NCI-H1930 (cell line): ENCODE measurements around the gene TTLL11.

Source experiments
- DNase-seq, 2 experiments: peaks; one replicate each; lab custom pipeline; 2025; lab: John Stamatoyannopoulos, UW

TTLL11 gene

GRCh38 chr9:122109035-122109813, 16.1 kb upstream of the TTLL11 start:
- no peak for DNase-seq

DNA sequence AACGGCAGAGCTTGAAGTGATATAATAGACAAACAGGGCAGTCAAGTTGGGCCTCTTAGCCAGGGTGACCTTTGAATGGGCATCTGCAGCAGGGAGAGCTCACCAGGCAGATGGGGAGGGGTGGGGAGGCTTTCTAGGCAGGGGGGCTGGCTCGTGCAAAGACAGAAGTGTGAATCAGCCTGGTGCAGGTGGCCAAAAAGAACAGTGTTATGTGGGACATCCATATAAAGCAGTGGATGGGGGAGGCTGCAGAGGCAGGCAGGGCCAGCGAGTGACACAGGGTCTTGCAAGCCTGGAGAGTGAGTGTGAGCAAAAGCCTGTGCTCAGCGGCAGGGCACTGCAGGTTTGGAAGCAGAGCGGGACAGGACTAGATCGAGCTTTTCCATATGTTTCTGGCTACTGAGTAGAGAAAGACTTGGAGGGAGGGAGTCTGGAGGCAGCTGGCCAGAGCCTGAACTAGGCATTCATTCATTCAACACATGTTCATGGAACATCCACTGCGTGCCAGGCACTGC, 14.2 kb upstream of the TTLL11 start:
- DNase-seq, result no peak

- DNase-seq, result no peak
Measured at GRCh38 chr9:122106576-122106975, 13.5 kb upstream of the TTLL11 start.

- DNase-seq, result no peak
Measured at GRCh38 chr9:122103985-122104384, 10.9 kb upstream of the TTLL11 start.

DNA sequence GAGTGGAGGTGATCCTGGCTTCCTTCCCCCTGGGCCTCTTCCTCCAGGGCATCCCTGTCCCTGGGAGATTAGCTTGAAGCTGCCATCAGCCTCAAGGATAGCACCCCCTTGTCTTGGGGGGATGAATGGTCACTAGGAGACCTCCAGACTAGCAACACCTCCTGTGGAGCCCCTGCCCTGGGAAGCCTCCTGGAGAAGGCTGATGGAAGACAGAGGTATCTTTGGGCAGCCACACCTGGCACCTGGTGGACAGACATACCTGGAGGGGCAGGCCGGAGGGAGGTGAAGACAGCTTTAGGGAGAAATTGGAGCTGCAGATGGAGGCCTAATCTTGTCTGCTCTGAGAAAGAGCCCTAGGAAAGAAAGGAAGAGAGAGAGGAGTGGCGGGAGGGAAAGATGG, 9.0 kb upstream of the TTLL11 start:
- DNase-seq, result no peak

DNA sequence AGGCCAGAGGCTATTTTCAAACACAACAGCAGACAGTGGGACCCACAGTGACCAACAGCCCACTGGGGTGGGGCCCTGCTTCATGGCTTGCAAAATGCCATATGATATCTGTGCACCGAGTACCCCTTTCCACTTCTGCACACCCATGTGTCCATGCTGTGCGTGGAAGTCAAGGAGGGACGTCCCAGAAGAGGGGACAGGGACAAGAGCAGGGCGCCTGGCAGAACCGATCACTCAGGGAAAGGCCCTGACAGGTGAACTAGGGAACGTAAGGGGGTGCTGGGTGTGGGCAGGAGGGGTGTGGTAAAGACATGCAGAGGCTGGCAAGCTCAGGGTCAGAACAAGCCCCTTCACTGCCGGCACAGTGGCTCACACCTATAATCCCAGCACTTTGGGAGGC, 7.6 kb upstream of the TTLL11 start:
- DNase-seq, result no peak

DNA sequence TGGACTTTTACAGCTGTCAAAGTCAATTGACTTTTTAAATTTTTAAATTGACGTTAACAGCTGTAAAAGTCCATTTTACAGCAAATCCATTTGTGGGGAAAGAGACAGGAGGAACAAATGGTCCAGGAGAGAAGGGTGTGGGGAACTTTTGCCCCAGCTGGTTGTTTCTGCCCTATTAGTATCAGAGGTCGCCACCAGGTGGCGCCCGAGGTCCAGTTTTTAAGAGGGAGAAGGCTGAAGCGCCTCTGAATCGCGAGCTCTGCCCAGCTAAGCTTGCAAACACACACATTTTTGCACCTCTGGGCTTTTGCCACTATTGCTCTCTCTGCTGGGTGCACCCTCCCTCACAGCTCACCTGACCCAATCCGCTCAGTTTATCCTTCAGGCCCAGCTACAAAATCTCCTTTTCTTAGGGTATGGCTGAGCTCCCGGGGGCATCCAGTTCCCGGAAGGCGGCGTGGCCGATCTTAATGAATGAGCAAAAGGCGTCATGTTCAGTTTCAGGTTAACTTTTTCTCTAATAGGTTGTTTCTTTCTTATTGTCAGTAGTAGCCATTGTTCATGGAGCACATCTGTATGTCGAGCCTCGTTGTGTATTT, 6.3 kb upstream of the TTLL11 start:
- peak; percentile 24 to 75 for DNase-seq

- DNase-seq, result peak in 1 of 2 experiments; percentile 10
Measured at GRCh38 chr9:122097679-122098315, 4.7 kb upstream of the TTLL11 start.

DNA sequence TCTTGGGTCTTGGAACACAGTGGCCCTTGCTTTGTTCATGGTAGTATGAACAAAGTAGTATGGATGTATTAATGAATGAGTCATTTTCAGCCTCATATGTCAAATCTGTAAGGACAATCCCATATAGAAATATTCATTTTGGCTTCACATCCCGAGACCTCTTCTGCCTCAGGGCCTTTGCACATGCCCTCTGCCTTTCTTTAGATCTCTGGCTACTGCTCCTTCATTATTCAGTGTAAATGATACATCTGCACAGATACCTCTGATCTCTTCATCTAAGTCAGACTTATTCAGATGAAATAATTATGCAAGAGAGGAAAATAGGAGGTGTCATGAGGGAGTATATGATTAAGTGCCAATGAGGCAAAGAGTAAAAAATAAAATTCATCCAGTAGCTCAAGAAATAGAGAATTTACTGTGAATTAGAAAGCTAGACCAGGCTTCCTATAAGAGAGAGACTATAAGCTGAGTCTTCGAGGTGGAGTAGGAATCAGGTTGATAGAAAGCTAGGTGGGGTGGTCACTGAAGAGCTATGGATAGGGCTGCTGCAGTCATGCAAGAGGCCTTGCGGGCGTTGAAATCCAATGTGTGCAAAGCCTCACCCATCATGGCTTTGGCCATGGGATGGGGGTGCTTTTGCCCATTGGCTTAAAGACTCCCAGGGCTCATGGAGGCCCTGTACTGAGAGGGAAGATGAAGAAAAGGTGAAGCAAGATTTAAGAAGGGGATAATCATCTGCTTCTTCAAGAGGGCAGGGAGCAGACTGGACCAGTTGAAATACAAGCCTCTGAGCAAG, 3.7 kb upstream of the TTLL11 start:
- no peak for DNase-seq

DNA sequence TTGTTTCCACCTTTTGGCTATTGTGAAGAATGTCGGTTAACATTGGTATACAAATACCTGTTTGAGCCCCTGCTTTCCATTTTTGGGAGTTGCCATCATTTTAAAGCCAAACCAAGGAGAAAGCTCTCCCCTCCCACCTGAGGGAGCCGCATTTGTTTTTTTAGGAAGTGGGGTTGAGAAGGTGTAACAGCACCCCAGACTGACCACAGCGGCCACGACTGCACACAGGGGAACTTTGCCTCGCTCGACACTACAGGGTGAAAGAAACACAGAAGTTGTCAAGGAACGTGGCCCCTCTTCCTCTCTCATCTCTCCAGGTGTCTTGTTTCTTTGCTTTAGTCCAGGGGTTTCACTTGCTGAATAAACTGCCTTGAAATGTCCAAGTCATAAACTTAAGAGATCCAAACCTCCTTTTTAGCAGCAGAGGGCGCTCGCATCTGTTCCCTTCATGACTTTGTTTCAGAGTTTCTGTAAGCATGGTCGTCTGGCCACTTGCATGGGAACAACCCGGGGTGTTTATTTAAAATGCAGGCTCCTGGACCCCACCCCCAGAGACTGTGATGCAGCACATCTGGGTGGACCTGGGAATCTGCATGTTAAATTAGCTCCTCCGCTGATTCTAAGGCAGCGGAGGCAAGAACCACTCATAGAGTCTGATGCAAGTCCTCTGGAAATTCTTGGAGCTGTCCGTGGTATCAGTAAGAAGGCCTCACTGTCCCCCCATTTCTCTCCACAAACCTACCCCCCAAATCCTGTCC, 2.1 kb upstream of the TTLL11 start:
- peak; percentile 26 to 48 for DNase-seq

DNA sequence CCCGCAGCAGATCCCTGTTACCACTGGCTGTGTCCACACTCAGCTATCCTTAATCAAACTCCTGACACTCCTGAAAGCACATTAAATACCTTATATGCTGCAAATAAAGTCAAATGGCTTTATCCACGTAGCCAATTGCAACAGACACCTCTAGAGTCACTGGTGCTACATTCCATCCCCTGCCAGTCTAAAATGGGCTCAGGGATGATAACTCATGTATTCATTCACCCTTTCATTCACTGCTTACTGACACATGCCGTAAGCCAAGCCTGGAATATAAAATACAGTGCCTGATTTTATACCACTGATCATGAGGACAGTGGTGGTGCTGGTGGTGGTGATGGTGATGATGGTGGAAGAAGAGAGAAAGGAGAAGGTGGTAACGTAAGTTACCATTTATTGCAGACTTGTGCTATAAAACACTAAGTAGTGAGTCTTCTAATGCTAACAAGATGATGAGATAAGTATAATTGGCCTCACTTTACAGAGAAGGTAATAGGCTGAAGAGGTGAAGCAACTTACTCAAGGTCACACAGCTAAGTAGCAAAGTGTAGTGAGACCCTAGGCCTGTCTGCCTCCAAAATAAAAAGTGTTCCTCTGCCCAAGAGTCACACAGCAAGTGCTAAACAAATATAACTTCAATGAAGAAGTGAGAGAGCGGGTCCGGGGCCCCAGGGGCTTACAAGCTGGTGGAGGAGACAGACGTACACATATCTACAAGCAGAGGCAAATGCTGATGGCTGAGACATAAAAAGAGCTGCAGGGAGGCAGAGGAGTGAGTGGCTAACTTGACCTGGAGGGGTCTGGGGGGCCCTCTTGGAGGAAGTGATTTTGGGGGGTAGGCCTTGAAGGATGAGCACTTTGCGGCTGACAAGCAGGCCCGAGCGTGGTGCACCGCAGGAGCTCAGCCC, 1.2 kb downstream of the TTLL11 start:
- DNase-seq, result no peak

DNA sequence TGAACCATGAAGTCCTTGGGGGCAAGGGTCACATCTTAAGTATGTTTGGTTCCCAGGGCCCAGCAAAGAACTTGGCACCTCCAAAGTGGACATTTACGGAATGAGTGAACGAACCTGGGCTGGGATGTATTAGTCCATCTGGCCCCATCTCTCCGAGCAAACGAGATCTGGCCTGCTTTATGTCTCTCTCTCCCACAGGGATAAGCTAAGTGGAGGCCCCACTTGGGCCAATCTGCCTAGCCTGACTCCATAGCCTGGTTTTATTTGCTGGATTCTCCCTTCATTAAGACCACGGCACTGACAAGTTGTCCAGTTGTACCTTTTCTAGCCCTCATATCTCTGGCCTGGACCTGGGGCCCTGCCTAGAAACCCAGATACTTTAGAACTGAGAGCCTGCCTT, 2.1 kb downstream of the TTLL11 start:
- DNase-seq, result no peak

GRCh38 chr9:122090287-122090883, 2.7 kb downstream of the TTLL11 start:
- no peak for DNase-seq

GRCh38 chr9:122088880-122089706, 4.0 kb downstream of the TTLL11 start:
- no peak for DNase-seq

- DNase-seq, result no peak
Measured at GRCh38 chr9:122087406-122088200, 5.5 kb downstream of the TTLL11 start.

DNA sequence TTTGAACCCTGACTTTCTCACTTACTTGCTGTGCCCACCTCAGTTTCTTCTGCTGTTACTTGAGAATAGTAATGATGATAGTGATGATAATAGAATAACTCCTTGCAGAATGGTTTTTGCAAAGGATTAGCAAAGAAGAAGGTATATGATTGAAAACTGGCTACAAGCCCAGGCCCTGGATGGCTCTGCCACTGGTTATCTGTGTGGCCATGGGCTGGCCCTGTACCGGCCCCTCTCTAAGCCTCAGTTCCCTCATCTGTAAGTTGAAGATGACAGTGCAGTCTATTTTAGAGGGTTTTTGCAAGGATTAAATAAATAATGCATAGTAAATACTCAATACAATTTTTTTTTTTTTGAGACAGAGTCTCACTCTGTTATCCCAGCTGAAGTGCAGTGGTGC, 6.2 kb downstream of the TTLL11 start:
- DNase-seq, result no peak

DNA sequence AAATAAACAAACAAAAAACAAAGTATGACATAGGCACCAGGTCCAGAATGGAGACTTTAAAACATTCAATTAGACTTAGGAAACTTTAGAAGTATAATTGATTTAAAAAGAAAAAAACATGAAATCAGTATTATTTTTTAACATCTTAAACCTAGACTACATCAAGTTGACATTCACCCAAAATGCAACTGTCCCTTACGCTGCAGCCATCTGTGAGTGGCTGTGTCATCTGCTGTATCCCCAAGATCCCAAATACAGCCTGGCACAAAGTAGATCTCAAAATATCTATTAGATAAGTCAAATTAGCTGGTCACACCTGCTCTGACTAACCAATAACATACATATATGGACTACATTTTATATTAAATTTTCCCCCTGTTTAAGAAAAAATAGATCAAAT, 7.8 kb downstream of the TTLL11 start:
- no peak for DNase-seq

DNA sequence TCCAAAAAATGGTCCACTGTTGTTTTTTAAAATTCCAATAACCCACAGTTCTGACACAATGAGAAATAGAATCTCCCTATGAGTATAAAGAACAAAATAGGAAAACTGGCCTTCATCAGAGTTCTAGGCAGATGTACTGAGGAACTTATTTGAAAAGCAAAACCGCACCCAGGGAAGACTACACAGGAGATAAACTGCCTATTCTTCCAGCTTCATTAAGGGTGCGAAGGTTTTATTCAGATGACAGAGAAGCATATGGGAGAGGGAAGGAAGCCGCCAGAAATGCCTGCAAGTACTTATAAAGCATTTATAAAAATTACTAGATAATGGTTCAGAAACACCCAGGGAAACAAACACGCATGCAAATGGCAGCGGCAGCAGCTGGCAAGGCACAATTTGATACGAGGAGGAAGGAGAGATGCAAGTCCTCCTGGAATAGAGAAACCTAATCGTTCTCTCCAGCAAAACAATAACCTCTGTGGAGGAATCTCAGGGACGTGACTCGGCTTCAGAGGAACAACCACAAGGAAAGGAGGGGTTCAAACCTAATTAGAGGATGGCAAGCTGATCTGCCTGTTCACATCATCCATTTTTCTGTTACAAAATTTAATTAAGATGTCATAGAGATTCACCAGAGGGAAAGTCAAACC, 9.0 kb downstream of the TTLL11 start:
- no peak for DNase-seq
